ENCODE measurements around the gene DAND5. TPM values are rescaled to one million over a fixed set of nuclear protein-coding genes. Genes with fewer than 3 reads are reported as not detected.

The DAND5 gene
- total and polyA plus RNA-seq, 8 donors, result 0.13 to 0.54 (median 0.30) TPM; not detected in 1

GRCh38 chr19:12986726-12987125 is 17.4 kb downstream of the DAND5 start:
- Histone ChIP-seq H3K4me1 (peaks cover 0 to 21% of the 10 kb centered on the region in 2 donors), H3K36me3 (no peaks in the 10 kb centered on the region), H3K27me3 (peaks cover 0 to 12% of the 10 kb centered on the region in 2 donors), H3K9me3 (no peaks in the 10 kb centered on the region), H3K4me3 (no peak overlapping the region), H3K27ac (no peak overlapping the region)
- intact Hi-C loops (cut with DNase I), result loop anchor here (5.0 to 10.0 kb wide), 2 partner anchors 106 to 108 kb away; no protein-coding TSS in a partner anchor
- ATAC-seq, result no peak
- DNase-seq, result no peak
- TF ChIP-seq CTCF (IDR thresholded peaks at IDR 0.05), result no peak

GRCh38 chr19:12987190-12987589 is 17.8 kb downstream of the DAND5 start:
- Histone ChIP-seq H3K9me3 (no peaks in the 10 kb centered on the region), H3K4me3 (no peak overlapping the region), H3K27ac (no peak overlapping the region), H3K27me3 (peaks cover 0 to 10% of the 10 kb centered on the region in 2 donors), H3K4me1 (peaks cover 0 to 21% of the 10 kb centered on the region in 2 donors), H3K36me3 (no peaks in the 10 kb centered on the region)
- no peak for TF ChIP-seq CTCF (IDR thresholded peaks at IDR 0.05)
- ATAC-seq (no peak), DNase-seq (no peak)
- intact Hi-C loops (cut with DNase I), result loop anchor here (5.0 to 10.0 kb wide), 2 partner anchors 105 to 108 kb away; no protein-coding TSS in a partner anchor

- Histone ChIP-seq H3K4me3 (no peak overlapping the region), H3K36me3 (no peaks in the 10 kb centered on the region), H3K27me3 (peaks cover 0 to 4% of the 10 kb centered on the region in 2 donors), H3K27ac (no peak overlapping the region), H3K4me1 (peaks cover 0 to 20% of the 10 kb centered on the region in 2 donors), H3K9me3 (no peaks in the 10 kb centered on the region)
- DNase-seq (no peak), ATAC-seq (no peak)
- TF ChIP-seq CTCF (IDR thresholded peaks at IDR 0.05), result no peak
- intact Hi-C loops (cut with DNase I), result loop anchor here (5.0 to 10.0 kb wide), 2 partner anchors 105 to 107 kb away; no protein-coding TSS in a partner anchor
Measured at GRCh38 chr19:12987781-12988180, 18.4 kb downstream of the DAND5 start.

- DNase-seq (no peak), ATAC-seq (no peak)
- H3K27ac ChIP-seq, result no peak overlapping the region
- H3K36me3 ChIP-seq, result no peaks in the 10 kb centered on the region
- intact Hi-C loops (cut with DNase I), result loop anchor here in 1 of 2 donors (10.0 kb wide), 1 partner anchor 64 kb away; no protein-coding TSS in a partner anchor
- no peaks in the 10 kb centered on the region for H3K9me3 ChIP-seq
- peaks cover 0 to 7% of the 10 kb centered on the region in 2 donors for H3K27me3 ChIP-seq
- H3K4me3 ChIP-seq, result no peak overlapping the region
- H3K4me1 ChIP-seq, result peaks cover 0 to 3% of the 10 kb centered on the region in 2 donors
- no peak for TF ChIP-seq CTCF (IDR thresholded peaks at IDR 0.05)
Measured at GRCh38 chr19:12990431-12990830, 21.1 kb downstream of the DAND5 start.

GRCh38 chr19:12990853-12991252 is 21.5 kb downstream of the DAND5 start:
- no peaks in the 10 kb centered on the region for H3K9me3 ChIP-seq
- ATAC-seq (no peak), DNase-seq (no peak)
- intact Hi-C loops (cut with DNase I), result loop anchor here in 1 of 2 donors (10.0 kb wide), 1 partner anchor 64 kb away; no protein-coding TSS in a partner anchor
- peaks cover 0 to 8% of the 10 kb centered on the region in 2 donors for H3K27me3 ChIP-seq
- no peaks in the 10 kb centered on the region for H3K36me3 ChIP-seq
- no peak overlapping the region for H3K27ac ChIP-seq
- peaks cover 0 to 3% of the 10 kb centered on the region in 2 donors for H3K4me1 ChIP-seq
- no peak for TF ChIP-seq CTCF (IDR thresholded peaks at IDR 0.05)
- H3K4me3 ChIP-seq, result no peak overlapping the region
